Suprapubic skin (tissue), 4 donors: Measurements from ENCODE around the gene IGFBP3.

Source experiments
- CTCF ChIP-seq, 2 donors: fragments of 200-600 bp in 1 of 2; fragments of 450-650 bp in 1 of 2; sonication (generic) in 1 of 2; IDR thresholded peaks; one replicate each; pipeline ENCODE4 v1.5.1; 2016 to 2019; ENCODE audit warnings: antibody characterized with exemption in 2 of 2, mild to moderate bottlenecking in 1 of 2, moderate library complexity in 1 of 2
- POLR2A ChIP-seq, 2 donors: fragments of 450-650 bp; IDR thresholded peaks; one replicate each; pipeline ENCODE4 v1.6.1; 2017; ENCODE audit warnings: antibody characterized with exemption in 2 of 2, mild to moderate bottlenecking in 2 of 2, moderate library complexity in 2 of 2
- POLR2AphosphoS5 ChIP-seq, 3 donors: sonication (generic); formaldehyde crosslinking; IDR thresholded peaks; one replicate each; pipeline ENCODE4 v1.6.1; 2017; ENCODE audit warnings: antibody characterized with exemption in 3 of 3

GRCh38 chr7:45912972-45913371, 8.1 kb downstream of the IGFBP3 start:
- TF ChIP-seq CTCF (IDR thresholded peaks at IDR 0.05), result no peak
- TF ChIP-seq POLR2A (IDR thresholded peaks at IDR 0.05), result no peak
- TF ChIP-seq POLR2AphosphoS5 (IDR thresholded peaks at IDR 0.05), result no peak
